ENCODE data around the gene ANKRD27. TPM values are rescaled to one million over a fixed set of nuclear protein-coding genes. Genes with fewer than 3 reads are reported as not detected.

ANKRD27 gene
- polyA plus RNA-seq, 1 donor from 2014 or later: 24.6 TPM

GRCh38 chr19:32611161-32611560, 63.8 kb downstream of the ANKRD27 start:
- Histone ChIP-seq H2AFZ (ENCODE audit: low read depth, low read length) (no peak overlapping the region), H3K4me2 (ENCODE audit: low read length) (no peak overlapping the region), H3F3A (ENCODE audit: insufficient read depth, low read length, poor library complexity, severe bottlenecking) (no peaks in the 10 kb centered on the region), H3K9me3 (ENCODE audit: low read length) (no peaks in the 10 kb centered on the region), H3K9ac (ENCODE audit: low read length) (no peak overlapping the region), H3K36me3 (ENCODE audit: insufficient read depth, low read length) (peaks cover 5% of the 10 kb centered on the region), H3K27me3 (ENCODE audit: insufficient read depth, low read depth, low read length) (no peaks in the 10 kb centered on the region), H3K4me3 (ENCODE audit: low read length) (no peak overlapping the region), H3K79me2 (replicated peaks; ENCODE audit: insufficient read depth, low read length) (no peaks in the 10 kb centered on the region), H3K9me2 (ENCODE audit: insufficient read depth, low read length) (no peaks in the 10 kb centered on the region), H3K27ac (ENCODE audit: low read length) (no peak overlapping the region), H4K20me1 (ENCODE audit: insufficient read depth) (no peaks in the 10 kb centered on the region)
- TF ChIP-seq REST (IDR thresholded peaks at IDR 0.05; ENCODE audit: borderline replicate concordance): no peak

- Histone ChIP-seq H3K27me3 (ENCODE audit: insufficient read depth, low read depth, low read length) (no peaks in the 10 kb centered on the region), H3K9me2 (ENCODE audit: insufficient read depth, low read length) (no peaks in the 10 kb centered on the region), H3K27ac (ENCODE audit: low read length) (no peak overlapping the region), H3K9ac (ENCODE audit: low read length) (no peak overlapping the region), H3K4me3 (ENCODE audit: low read length) (no peak overlapping the region), H3K79me2 (replicated peaks; ENCODE audit: insufficient read depth, low read length) (no peaks in the 10 kb centered on the region), H3K4me2 (ENCODE audit: low read length) (no peak overlapping the region), H4K20me1 (ENCODE audit: insufficient read depth) (no peaks in the 10 kb centered on the region), H3K36me3 (ENCODE audit: insufficient read depth, low read length) (no peaks in the 10 kb centered on the region), H2AFZ (ENCODE audit: low read depth, low read length) (no peak overlapping the region), H3F3A (ENCODE audit: insufficient read depth, low read length, poor library complexity, severe bottlenecking) (no peaks in the 10 kb centered on the region), H3K9me3 (ENCODE audit: low read length) (no peaks in the 10 kb centered on the region)
- TF ChIP-seq CTCF (IDR thresholded peaks at IDR 0.05; ENCODE audit: poor library complexity, severe bottlenecking) (no peak), TAF1 (IDR thresholded peaks at IDR 0.05; ENCODE audit: low read depth) (no peak), SMC3 (conservative IDR thresholded peaks at IDR 0.05; ENCODE audit: poor library complexity) (no peak), RAD21 (conservative IDR thresholded peaks at IDR 0.05) (no peak), EP300 (conservative IDR thresholded peaks at IDR 0.05; ENCODE audit: poor library complexity, severe bottlenecking) (no peak), REST (IDR thresholded peaks at IDR 0.05; ENCODE audit: borderline replicate concordance) (no peak), MXI1 (conservative IDR thresholded peaks at IDR 0.05; ENCODE audit: poor library complexity, severe bottlenecking) (no peak), POLR2AphosphoS5 (IDR thresholded peaks at IDR 0.05) (no peak), EZH2 (IDR thresholded peaks at IDR 0.05; ENCODE audit: borderline replicate concordance, insufficient read depth, low read length, poor library complexity, severe bottlenecking) (no peak)
Observed at GRCh38 chr19:32607479-32607878, 67.5 kb downstream of the ANKRD27 start.

Measured in neural cell (in vitro differentiated cells).